Measurements from ENCODE around the gene KRT33A.

DNA sequence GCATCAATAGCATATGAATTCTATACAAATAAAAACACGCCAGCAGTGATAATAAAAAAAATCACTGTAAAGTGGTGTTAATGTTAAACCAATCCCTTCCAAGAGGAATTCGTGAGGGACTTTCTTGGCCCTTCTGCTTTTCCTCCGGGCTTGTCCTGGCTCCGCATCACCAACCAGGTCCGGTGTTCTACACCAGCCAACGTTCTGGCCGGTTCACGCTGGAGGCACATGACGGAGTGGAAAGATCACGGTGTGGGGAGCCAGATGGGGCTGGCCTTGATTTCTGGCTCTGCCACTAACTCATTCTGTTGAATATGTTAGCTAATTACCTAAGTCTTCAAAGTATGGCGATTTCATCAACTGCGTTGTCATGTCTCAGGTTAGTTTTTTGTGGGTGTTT lies 46.5 kb downstream of the KRT33A start:
- TF ChIP-seq, protein P1, sequence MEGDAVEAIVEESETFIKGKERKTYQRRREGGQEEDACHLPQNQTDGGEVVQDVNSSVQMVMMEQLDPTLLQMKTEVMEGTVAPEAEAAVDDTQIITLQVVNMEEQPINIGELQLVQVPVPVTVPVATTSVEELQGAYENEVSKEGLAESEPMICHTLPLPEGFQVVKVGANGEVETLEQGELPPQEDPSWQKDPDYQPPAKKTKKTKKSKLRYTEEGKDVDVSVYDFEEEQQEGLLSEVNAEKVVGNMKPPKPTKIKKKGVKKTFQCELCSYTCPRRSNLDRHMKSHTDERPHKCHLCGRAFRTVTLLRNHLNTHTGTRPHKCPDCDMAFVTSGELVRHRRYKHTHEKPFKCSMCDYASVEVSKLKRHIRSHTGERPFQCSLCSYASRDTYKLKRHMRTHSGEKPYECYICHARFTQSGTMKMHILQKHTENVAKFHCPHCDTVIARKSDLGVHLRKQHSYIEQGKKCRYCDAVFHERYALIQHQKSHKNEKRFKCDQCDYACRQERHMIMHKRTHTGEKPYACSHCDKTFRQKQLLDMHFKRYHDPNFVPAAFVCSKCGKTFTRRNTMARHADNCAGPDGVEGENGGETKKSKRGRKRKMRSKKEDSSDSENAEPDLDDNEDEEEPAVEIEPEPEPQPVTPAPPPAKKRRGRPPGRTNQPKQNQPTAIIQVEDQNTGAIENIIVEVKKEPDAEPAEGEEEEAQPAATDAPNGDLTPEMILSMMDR (conservative IDR thresholded peaks at IDR 0.05) = no peak
- TF ChIP-seq EZH2 (IDR thresholded peaks at IDR 0.05; ENCODE audit: low read depth) = no peak

Data from PC-9 (cell line).